Choroid plexus epithelial cell (primary cell): ENCODE results near the gene EML6.

Experiments
- DNase-seq: peaks from one replicate; pipeline ENCODE4 v3.0.0-alpha.2; 2010; ENCODE audit warnings: low read depth
- H3K4me3 ChIP-seq: 2 replicates; pipeline ENCODE4 v1.5.1; 2011; ENCODE audit warnings: low read depth, mild to moderate bottlenecking, control low read depth, low read length, moderate library complexity
- TF ChIP-seq, protein P1 (sequence below): conservative IDR thresholded peaks from 2 replicates; pipeline ENCODE4 v1.5.1; 2011; ENCODE audit warnings: low read depth, mild to moderate bottlenecking, control low read depth, inconsistent platforms, low read length, moderate library complexity

Gene EML6

DNA sequence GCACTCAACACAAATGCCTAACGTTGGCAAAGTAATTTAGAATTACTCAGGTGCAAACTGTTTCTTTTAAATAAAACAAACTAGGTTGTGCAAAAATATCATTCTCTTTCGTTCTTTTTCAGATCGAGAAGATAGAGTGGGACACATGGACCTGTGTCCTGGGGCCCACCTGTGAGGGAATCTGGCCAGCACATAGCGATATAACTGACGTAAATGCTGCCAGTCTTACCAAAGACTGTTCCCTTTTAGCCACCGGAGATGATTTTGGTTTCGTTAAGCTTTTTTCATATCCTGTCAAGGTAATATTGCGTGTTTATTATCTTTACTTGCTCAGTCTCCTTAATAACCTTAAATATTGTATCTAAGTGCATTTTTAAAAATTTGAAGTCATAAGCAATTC lies 193.2 kb downstream of the EML6 start:
- DNase-seq: no peak
- H3K4me3 ChIP-seq: no peak overlapping the region
- TF ChIP-seq, protein P1, sequence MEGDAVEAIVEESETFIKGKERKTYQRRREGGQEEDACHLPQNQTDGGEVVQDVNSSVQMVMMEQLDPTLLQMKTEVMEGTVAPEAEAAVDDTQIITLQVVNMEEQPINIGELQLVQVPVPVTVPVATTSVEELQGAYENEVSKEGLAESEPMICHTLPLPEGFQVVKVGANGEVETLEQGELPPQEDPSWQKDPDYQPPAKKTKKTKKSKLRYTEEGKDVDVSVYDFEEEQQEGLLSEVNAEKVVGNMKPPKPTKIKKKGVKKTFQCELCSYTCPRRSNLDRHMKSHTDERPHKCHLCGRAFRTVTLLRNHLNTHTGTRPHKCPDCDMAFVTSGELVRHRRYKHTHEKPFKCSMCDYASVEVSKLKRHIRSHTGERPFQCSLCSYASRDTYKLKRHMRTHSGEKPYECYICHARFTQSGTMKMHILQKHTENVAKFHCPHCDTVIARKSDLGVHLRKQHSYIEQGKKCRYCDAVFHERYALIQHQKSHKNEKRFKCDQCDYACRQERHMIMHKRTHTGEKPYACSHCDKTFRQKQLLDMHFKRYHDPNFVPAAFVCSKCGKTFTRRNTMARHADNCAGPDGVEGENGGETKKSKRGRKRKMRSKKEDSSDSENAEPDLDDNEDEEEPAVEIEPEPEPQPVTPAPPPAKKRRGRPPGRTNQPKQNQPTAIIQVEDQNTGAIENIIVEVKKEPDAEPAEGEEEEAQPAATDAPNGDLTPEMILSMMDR: no peak

DNA sequence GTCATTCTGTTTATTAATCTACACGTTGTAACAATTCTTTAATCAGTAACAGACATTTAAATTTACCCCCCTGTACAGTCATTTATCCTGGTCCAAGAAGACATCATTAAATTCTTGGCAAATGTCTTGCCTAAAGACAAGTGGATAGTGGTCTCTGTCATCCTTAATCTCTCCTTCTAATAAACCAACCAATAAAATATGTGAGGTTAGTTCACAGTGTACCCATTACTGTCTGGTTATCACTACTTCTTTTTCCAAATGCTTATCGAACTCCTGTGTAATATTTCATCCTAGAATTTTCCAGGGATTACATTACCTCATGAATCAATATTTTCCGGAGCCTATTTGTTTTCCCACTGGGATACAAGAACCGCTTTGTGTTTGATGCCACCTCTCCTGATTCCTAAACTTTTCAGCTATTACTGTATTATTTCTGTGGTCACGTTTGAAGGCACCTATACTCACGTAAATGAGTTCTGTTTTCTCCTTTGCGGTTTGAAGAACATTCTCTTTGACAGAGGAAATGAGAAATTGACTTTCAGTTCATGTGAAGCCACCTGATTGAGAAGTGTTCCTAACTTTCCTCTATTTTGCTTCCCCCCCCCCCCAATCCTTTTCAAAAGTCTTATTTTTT lies 195.3 kb downstream of the EML6 start:
- TF ChIP-seq, protein P1: no peak
- no peak overlapping the region for H3K4me3 ChIP-seq
- DNase-seq: no peak

DNA sequence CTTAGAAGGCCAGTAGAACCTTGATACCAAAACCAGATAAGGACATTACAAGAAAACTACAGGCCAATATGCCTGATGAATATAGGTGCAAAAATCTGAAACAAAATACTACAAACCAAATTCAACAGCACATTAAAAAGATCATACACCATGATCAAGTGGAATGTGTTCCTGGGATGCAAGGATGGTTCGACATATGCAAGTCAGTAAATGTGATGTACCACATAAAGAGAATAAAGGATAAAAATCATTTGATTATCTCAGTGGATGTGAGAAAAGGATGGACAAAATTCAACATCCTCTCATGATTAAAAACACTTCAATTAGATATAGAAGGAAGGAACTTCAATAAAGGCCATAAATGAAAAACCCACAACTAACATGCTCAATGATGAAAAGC lies 197.2 kb downstream of the EML6 start:
- DNase-seq: no peak
- no peak overlapping the region for H3K4me3 ChIP-seq
- TF ChIP-seq, protein P1: no peak

DNA sequence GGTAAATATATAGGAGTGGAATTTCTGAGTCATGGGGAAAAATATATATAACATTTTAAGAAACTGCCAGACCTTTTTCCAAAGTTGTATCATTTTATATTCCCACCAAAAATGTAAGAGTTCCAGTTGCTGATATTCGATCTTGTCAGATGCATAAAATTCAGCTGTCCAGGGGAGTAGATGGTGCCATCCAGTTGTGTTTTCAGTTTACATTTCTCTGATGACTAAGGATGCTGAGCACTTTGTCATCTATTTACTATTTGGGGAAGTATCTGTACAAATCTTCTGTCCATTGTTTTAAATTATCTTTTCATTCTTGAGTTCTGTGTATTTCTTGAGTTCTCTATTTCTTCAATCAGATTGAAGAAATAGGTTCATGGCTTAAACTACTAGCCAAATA lies 200.7 kb downstream of the EML6 start:
- TF ChIP-seq, protein P1: no peak
- no peak overlapping the region for H3K4me3 ChIP-seq
- no peak for DNase-seq

DNA sequence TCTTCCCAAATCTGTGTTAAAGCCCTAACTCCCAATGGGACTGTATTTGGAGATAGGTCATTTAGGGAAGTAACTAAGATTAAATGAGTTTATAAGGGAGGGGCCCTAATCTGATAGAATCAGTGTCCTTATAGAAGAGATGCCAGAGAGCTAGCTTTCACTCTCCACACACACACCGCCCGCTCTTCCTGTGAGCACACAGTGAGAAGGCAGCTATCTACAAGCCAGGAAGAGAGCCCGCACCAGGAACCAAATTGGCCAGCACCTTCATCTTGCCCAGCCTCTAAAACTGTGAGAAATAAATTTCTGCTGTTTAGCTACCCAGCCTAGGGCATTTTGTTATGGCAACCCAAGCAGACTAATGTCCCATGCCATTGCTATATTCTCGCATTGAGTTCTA lies 201.6 kb downstream of the EML6 start:
- DNase-seq: no peak
- no peak overlapping the region for H3K4me3 ChIP-seq
- TF ChIP-seq, protein P1: no peak

DNA sequence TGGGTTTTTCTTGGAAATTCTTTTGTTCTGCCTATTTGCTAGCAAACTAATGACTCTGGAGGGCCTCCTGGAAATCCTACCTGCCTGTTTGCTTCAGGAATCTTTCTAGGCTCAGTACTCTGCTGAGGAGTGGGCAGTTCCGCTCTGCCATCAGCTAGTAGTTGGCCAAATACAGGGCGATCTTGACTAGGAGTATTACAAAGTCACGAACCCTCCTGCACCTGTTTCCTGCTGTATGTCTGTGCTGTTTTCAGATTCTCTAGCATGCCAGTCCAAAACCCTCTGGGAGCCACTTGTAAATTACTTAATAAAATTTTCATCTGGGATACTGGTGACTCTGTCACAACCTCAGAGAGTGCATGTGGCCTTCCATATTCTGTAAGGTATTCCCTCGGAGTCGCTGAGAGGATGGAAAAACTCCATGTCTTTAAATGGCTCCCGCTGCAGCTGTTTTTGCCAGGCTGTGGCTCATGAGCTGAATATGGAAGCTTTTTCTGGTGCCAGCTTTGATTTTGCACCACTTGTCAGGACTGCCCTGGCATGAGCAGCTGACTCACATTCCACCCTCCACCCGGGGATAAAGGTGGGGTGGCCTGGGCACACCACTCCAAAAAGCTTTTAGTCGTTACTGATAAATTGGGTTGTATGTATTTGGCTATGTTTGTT lies 203.8 kb downstream of the EML6 start:
- H3K4me3 ChIP-seq: no peak overlapping the region
- no peak for DNase-seq
- TF ChIP-seq, protein P1: no peak
